Stimulated activated CD8-positive, alpha-beta memory T cell treated with anti-CD3 and anti-CD28 coated beads, Interleukin-12 subunit alpha, Interleukin-12 subunit beta, amount 100 ng/mL, for 24 hours (primary cell): Measurements from ENCODE around the gene OR8K5.
"Not testable (repeated sequence)": the region's sequence is repeated elsewhere in the genome, so short reads cannot be mapped to it uniquely, and the experiment has no call there.

Experiments used
- DNase-seq: peaks from one replicate; pipeline ENCODE4 v3.0.0-alpha.2; 2020; ENCODE audit errors: extremely low read depth

Gene OR8K5

GRCh38 chr11:56160217-56160616, at the start of gene OR8K5:
Gene OR8K5, minus strand, starts transcription at chr11:56160317. Its CDS starts 0 bp downstream, at chr11:56160317.
- DNase-seq: no peak

DNA sequence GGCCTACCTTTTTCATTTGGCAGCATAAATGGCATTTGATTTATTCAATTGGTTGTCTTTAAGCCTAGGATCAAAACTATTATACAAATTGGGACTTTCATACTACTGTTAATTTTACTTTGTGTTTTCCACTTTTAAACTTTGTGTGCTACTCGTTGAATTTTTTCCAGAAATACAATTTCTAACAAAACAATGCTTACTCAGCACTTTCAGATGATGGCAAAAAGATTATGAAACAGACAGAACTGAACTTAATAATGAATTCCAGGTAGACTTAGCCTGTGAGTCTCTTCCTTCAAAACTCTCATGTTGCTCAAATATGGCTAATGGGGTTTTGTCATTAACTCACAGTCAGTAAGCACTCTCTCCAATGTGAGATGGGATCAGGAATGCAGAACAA, 47.7 kb upstream of the OR8K5 start:
- no peak for DNase-seq

DNA sequence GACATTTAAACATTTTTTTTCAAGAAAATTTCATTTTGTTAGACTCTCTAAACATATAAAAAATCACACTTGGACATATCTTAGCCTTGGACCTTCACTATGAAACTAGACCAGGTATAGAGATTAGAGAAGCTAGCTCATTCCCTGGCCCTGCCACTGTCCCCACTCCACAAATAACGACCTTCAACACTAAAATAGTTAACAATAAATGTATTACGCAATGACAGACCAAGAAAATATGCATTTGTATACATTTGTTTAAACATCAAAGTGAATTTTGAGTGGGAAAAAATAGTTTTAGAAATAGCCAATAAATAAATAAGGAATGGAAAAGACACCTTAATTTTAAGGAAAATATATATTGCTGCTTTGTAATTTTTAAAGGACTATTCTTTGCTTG, 37.2 kb upstream of the OR8K5 start:
- DNase-seq: no peak

DNA sequence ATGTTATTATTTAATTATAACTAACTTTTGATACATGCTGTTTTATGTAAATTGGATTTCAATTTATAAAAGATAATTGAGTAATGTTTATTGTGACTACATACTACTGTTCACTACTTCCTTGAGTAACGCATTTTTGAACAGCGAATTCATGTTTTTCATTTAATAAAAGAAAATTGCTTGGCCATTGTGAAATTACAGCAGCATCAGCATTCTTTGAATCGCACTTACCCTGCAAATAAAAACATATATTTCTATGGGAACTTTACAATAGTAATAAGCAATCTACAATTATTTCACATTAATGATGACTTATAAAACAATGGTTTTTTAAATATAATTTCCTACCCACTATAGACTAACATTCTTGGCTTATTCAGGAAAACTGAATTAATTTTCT, 36.6 kb upstream of the OR8K5 start:
- no peak for DNase-seq

- no peak for DNase-seq
Measured at GRCh38 chr11:56188602-56189001, 28.5 kb upstream of the OR8K5 start.

DNA sequence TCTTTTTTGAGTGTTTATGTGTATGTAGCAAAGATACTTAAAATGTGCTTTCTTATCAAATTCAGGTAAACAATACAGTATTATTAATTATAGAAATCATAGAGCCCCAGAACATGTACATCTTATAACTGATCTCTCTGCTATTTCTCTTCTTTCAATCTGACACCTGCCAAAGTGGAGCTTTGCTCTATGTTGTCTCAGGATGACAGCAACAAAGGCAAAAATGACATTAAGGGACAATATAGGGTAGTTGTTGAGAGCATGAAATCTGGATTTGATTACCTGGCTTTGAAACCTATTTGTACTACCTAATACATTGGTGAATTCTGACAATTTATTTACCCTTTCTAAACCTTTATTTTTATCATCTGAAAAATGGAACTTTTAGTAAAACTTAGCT, 23.3 kb upstream of the OR8K5 start:
- DNase-seq: no peak

DNA sequence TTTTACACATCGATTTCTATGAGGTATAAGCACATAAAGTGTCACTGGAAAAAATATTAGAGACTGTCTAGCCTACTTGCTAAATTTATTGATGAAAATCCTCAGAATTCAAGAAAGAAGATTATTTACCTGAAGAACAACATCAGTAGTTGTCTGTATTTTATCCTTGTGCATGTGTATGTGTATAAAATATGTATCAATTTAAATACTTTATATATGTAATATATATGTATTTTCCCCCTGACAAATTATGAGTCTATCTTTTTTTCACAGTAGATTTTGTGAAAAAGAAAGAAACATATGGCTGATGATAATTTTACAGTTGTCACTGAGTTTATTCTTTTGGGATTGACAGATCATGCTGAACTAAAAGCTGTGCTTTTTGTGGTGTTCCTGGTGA, 16.2 kb upstream of the OR8K5 start, which contains the start of gene OR5J2:
Gene OR5J2 (plus strand): TSS at position 301 of the 400 bp plus-strand sequence. CDS start 0 bp downstream, at position 301.
- DNase-seq: no peak

DNA sequence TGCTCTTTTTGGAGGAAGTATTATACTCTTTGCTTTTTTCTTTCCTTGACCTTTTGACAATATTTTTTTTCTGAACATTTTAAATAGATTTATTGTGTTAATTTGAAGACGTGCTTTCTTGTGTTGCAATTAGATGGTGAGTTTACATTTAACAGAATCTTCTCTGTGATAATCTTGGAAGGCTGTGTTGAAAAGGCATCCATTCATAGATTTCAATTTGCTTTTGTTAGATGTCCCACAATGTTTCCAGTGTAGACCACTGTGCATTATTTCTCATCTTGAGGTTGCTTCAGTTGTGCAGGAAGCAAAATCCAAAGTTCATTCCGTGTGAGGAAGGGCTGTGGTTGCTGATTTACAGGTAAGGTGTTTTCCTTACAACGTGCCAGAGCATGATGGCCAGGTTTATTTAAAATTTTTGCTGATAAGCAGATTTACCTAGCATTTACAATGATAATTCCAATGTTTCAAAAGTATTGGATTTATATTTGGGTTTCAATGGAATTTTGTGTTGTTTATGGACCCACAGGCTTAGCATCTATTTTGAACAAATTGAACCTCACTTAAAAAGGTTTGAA, 12.2 kb upstream of the OR8K5 start:
- DNase-seq: no peak

GRCh38 chr11:56163804-56164203, 3.7 kb upstream of the OR8K5 start:
- no peak for DNase-seq

DNA sequence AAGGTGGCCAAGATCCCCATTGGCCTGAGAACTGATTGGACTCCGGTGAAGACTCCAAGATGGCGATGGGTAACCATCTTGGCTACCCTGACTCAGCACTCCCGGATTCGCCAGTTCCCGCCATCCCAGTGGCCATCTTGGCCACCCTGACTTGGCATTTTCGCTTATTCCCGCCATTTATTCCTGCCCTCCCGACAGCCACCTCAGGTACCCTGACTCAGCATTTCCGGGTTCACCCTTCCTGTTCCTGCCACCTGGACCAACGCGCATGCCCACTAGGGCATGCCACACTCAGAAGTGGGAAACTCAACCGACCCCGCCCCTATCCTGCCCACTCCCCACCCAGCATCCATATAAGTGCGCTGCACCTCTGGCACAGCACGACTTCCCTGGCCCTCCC, 7.8 kb downstream of the OR8K5 start:
- DNase-seq: no peak

GRCh38 chr11:56151376-56151775, 8.7 kb downstream of the OR8K5 start:
- DNase-seq: no peak

DNA sequence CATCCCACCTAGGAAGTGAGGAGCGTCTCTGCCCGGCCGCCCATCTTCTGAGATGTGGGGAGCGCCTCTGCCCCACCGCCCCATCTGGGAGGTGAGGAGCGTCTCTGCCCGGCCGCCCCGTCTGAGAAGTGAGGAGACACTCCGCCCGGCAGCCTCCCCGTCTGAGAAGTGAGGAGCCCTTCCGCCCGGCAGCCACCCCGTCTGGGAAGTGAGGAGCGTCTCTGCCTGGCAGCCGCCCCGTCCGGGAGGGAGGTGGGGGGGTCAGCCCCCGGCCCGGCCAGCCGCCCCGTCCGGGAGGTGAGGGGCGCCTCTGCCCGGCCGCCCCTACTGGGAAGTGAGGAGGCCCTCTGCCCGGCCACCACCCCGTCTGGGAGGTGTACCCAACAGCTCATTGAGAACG, 16.4 kb downstream of the OR8K5 start:
- not testable (repeated sequence) for DNase-seq

DNA sequence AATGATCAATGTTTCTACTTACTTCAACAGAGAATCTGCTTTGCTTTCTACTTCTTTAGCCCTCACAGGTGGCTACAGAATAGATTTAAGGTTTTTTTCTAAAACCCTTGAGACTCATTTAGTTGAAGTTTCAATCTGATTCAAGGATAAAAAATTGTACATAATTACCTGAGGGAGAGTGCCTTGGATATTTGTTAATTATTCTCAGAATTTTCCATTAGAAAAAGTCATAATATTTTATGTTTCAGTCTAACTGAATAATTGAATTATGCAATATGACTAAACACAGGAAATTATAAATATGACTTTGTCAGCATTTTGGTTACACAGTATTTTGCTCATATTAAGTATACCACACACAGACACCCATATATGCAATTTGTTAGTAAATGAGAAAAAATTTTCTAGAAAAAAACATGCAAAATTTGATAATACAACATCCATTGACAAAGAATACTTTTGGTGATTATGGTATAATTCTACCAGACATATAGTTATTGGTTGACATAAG, 19.9 kb downstream of the OR8K5 start, which contains the start of gene OR8J3:
Gene OR8J3 (minus strand): TSS at position 51 of the 511 bp plus-strand sequence. CDS start 2,483 bp downstream, outside the sequence.
- no peak for DNase-seq

GRCh38 chr11:56122073-56122472, 38.0 kb downstream of the OR8K5 start, which contains the start of gene OR8H3:
Gene OR8H3, plus strand, starts transcription at chr11:56122373. Its CDS starts 0 bp downstream, at chr11:56122373.
- no peak for DNase-seq
